ENCODE results near the gene MPIG6B. TPM values are rescaled to one million over a fixed set of nuclear protein-coding genes. Genes with fewer than 3 reads are reported as not detected.

MPIG6B gene
- total RNA-seq, 2 donors from 2014 or later, result not detected

GRCh38 chr6:31713991-31714684 lies 9.0 kb upstream of the MPIG6B start:
- no peak overlapping the region for H3K4me3 ChIP-seq (ENCODE audit: low read length)

GRCh38 chr6:31715022-31715958 lies 7.9 kb upstream of the MPIG6B start, which contains the start of gene LY6G6D:
TSS of gene LY6G6D (plus strand) at chr6:31715348. CDS start at chr6:31715356, 8 bp downstream.
- H3K36me3 Mint-ChIP-seq (ENCODE audit: low read depth), result no peaks in the 10 kb centered on the region
- 67 to 70% methylated on average over 5 to 15 of the region's 16 CpGs for whole genome bisulfite sequencing, 2 experiments (ENCODE audit: insufficient coverage in 1 of 2, insufficient read length in 1 of 2)
- Histone ChIP-seq H3K36me3 (ENCODE audit: control insufficient read depth, insufficient read depth, low read length) (no peaks in the 10 kb centered on the region), H3K9me3 (ENCODE audit: control insufficient read depth, low read length) (no peaks in the 10 kb centered on the region), H3K27me3 (ENCODE audit: control insufficient read depth, insufficient read depth, low read length, poor library complexity, severe bottlenecking) (no peaks in the 10 kb centered on the region), H3K27ac (ENCODE audit: low read depth, low read length) (peak within 1 kb of the TSS; percentile 67), H3K9ac (ENCODE audit: extremely low read depth, low read length, poor library complexity, severe bottlenecking) (no peak within 1 kb of the TSS), H3K4me1 (ENCODE audit: control insufficient read depth, insufficient read depth, low read length) (peaks cover 7% of the 10 kb centered on the region), H3K4me3 (ENCODE audit: low read length) (no peak within 1 kb of the TSS)
- H3K27ac Mint-ChIP-seq, result peak within 1 kb of the TSS; percentile 95
- H3K27me3 Mint-ChIP-seq (ENCODE audit: insufficient read depth), result no peaks in the 10 kb centered on the region
- H3K4me1 Mint-ChIP-seq, result peaks cover 43% of the 10 kb centered on the region
- H3K4me3 Mint-ChIP-seq, result peak within 1 kb of the TSS; percentile 14
- no peak for TF ChIP-seq CTCF (conservative IDR thresholded peaks at IDR 0.05)
- no peaks in the 10 kb centered on the region for H3K9me3 Mint-ChIP-seq
- DNase-seq, result peak; percentile 84

More at GRCh38 chr6:31713991-31714684, 9.0 kb upstream of the MPIG6B start:
- Histone ChIP-seq H3K36me3 (ENCODE audit: control insufficient read depth, insufficient read depth, low read length) (no peaks in the 10 kb centered on the region), H3K9me3 (ENCODE audit: control insufficient read depth, low read length) (no peaks in the 10 kb centered on the region), H3K27ac (ENCODE audit: low read depth, low read length) (peak overlapping the region; percentile 67), H3K4me1 (ENCODE audit: control insufficient read depth, insufficient read depth, low read length) (peaks cover 7% of the 10 kb centered on the region), H3K27me3 (ENCODE audit: control insufficient read depth, insufficient read depth, low read length, poor library complexity, severe bottlenecking) (no peaks in the 10 kb centered on the region), H3K9ac (ENCODE audit: extremely low read depth, low read length, poor library complexity, severe bottlenecking) (peak overlapping the region; percentile 18)
- Mint-ChIP-seq H3K27me3 (ENCODE audit: insufficient read depth) (no peaks in the 10 kb centered on the region), H3K4me1 (peaks cover 45% of the 10 kb centered on the region), H3K36me3 (ENCODE audit: low read depth) (no peaks in the 10 kb centered on the region), H3K4me3 (peak overlapping the region; percentile 14), H3K9me3 (no peaks in the 10 kb centered on the region), H3K27ac (peak overlapping the region; percentile 95)
- peak; percentile 79 for DNase-seq
- TF ChIP-seq CTCF (conservative IDR thresholded peaks at IDR 0.05), result no peak
- 0 to 18% methylated on average over 3 to 5 of the region's 5 CpGs for WGBS, 2 experiments (ENCODE audit: insufficient coverage in 1 of 2, insufficient read length in 1 of 2)

- H3K36me3 Mint-ChIP-seq (ENCODE audit: low read depth), result no peaks in the 10 kb centered on the region
- no peak overlapping the region for H3K4me3 Mint-ChIP-seq
- Histone ChIP-seq H3K27me3 (ENCODE audit: control insufficient read depth, insufficient read depth, low read length, poor library complexity, severe bottlenecking) (no peaks in the 10 kb centered on the region), H3K36me3 (ENCODE audit: control insufficient read depth, insufficient read depth, low read length) (no peaks in the 10 kb centered on the region), H3K27ac (ENCODE audit: low read depth, low read length) (no peak overlapping the region), H3K4me3 (ENCODE audit: low read length) (no peak overlapping the region), H3K9me3 (ENCODE audit: control insufficient read depth, low read length) (no peaks in the 10 kb centered on the region), H3K4me1 (ENCODE audit: control insufficient read depth, insufficient read depth, low read length) (peaks cover 7% of the 10 kb centered on the region), H3K9ac (ENCODE audit: extremely low read depth, low read length, poor library complexity, severe bottlenecking) (no peak overlapping the region)
- H3K4me1 Mint-ChIP-seq, result peaks cover 35% of the 10 kb centered on the region
- DNase-seq, result peak; percentile 90
- 59 to 77% methylated on average over 7 to 10 of the region's 10 CpGs for WGBS, 2 experiments (ENCODE audit: insufficient coverage in 1 of 2, insufficient read length in 1 of 2)
- no peaks in the 10 kb centered on the region for H3K27me3 Mint-ChIP-seq (ENCODE audit: insufficient read depth)
- no peaks in the 10 kb centered on the region for H3K9me3 Mint-ChIP-seq
- peak overlapping the region; percentile 67 for H3K27ac Mint-ChIP-seq
- peak; percentile 78 for TF ChIP-seq CTCF (conservative IDR thresholded peaks at IDR 0.05)
These were observed 5.5 kb upstream of the MPIG6B start for GRCh38 chr6:31717499-31718222.
